ENCODE data around the gene COX6B2. TPM values are rescaled to one million over a fixed set of nuclear protein-coding genes. Genes with fewer than 3 reads are reported as not detected.

The COX6B2 gene
- total RNA-seq, 3 donors from 2014 or later = 0.73 to 1.3 TPM; not detected in 1

- peaks cover 0 to 5% of the 10 kb centered on the region in 2 donors for H3K27me3 ChIP-seq
- H3K4me3 ChIP-seq = no peak overlapping the region
- no peak overlapping the region for H3K27ac ChIP-seq
- intact Hi-C loops (cut with DNase I; ENCODE audit: low total_unique reads) = no loop called here
- TF ChIP-seq POLR2A (IDR thresholded peaks at IDR 0.05) (no peak), POLR2AphosphoS5 (IDR thresholded peaks at IDR 0.05) (no peak), CTCF (IDR thresholded peaks at IDR 0.05) (no peak)
- H3K9me3 ChIP-seq = no peaks in the 10 kb centered on the region
- H3K36me3 ChIP-seq = no peaks in the 10 kb centered on the region
- H3K4me1 ChIP-seq = no peaks in the 10 kb centered on the region
- no peak for DNase-seq (ENCODE audit: low spot score in 2 of 2)
Observed at GRCh38 chr19:55319785-55320184, 34.7 kb downstream of the COX6B2 start.

- no peak for TF ChIP-seq CTCF (IDR thresholded peaks at IDR 0.05)
- TF ChIP-seq POLR2AphosphoS5 (IDR thresholded peaks at IDR 0.05) = no peak
- TF ChIP-seq POLR2A (IDR thresholded peaks at IDR 0.05) = no peak
- H3K9me3 ChIP-seq = no peaks in the 10 kb centered on the region
- H3K27ac ChIP-seq = peak overlapping the region in 1 of 2 donors; percentile 19
- no peak overlapping the region for H3K4me3 ChIP-seq
- H3K27me3 ChIP-seq = peaks cover 0 to 5% of the 10 kb centered on the region in 2 donors
- intact Hi-C loops (cut with DNase I; ENCODE audit: low total_unique reads) = no loop called here
- H3K4me1 ChIP-seq = no peaks in the 10 kb centered on the region
- no peak for DNase-seq (ENCODE audit: low spot score in 2 of 2)
- H3K36me3 ChIP-seq = no peaks in the 10 kb centered on the region
Observed at GRCh38 chr19:55316646-55317045, 37.9 kb downstream of the COX6B2 start.

GRCh38 chr19:55315956-55316525 lies 38.5 kb downstream of the COX6B2 start:
- H3K27me3 ChIP-seq = peaks cover 0 to 2% of the 10 kb centered on the region in 2 donors
- H3K4me3 ChIP-seq = no peak overlapping the region
- no peaks in the 10 kb centered on the region for H3K36me3 ChIP-seq
- no peak for TF ChIP-seq CTCF (IDR thresholded peaks at IDR 0.05)
- TF ChIP-seq POLR2AphosphoS5 (IDR thresholded peaks at IDR 0.05) = no peak
- TF ChIP-seq POLR2A (IDR thresholded peaks at IDR 0.05) = no peak
- intact Hi-C loops (cut with DNase I; ENCODE audit: low total_unique reads) = no loop called here
- no peaks in the 10 kb centered on the region for H3K4me1 ChIP-seq
- peak overlapping the region in 1 of 2 donors; percentile 19 for H3K27ac ChIP-seq
- DNase-seq (ENCODE audit: low spot score in 2 of 2) = peak in 1 of 2 donors; percentile 81
- no peaks in the 10 kb centered on the region for H3K9me3 ChIP-seq

DNA sequence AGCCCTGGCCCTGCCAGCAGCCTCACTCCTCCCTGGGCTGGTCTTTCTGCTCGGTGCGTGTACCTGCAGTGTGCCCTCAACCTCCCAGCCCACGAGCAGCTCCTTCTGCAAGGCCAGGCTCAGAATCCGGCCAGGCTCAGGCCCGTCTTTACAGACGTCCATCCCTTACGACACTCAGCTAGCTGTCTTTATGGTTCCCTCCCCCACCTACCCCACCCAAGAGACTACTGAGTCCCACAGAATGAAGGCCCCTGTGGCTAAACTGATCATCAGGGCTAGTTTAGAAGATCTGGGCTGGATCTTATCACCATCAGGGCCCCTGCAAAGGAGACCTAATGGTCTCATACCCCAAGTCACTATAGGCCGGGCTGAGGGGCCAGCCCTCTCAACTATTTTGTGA lies 40.1 kb downstream of the COX6B2 start:
- Histone ChIP-seq H3K36me3 (no peaks in the 10 kb centered on the region), H3K4me1 (no peaks in the 10 kb centered on the region), H3K27ac (no peak overlapping the region), H3K4me3 (no peak overlapping the region), H3K9me3 (no peaks in the 10 kb centered on the region), H3K27me3 (no peaks in the 10 kb centered on the region)
- intact Hi-C loops (cut with DNase I; ENCODE audit: low total_unique reads) = no loop called here
- TF ChIP-seq POLR2AphosphoS5 (IDR thresholded peaks at IDR 0.05) = no peak
- no peak for TF ChIP-seq CTCF (IDR thresholded peaks at IDR 0.05)
- no peak for TF ChIP-seq POLR2A (IDR thresholded peaks at IDR 0.05)
- no peak for DNase-seq (ENCODE audit: low spot score in 2 of 2)

DNA sequence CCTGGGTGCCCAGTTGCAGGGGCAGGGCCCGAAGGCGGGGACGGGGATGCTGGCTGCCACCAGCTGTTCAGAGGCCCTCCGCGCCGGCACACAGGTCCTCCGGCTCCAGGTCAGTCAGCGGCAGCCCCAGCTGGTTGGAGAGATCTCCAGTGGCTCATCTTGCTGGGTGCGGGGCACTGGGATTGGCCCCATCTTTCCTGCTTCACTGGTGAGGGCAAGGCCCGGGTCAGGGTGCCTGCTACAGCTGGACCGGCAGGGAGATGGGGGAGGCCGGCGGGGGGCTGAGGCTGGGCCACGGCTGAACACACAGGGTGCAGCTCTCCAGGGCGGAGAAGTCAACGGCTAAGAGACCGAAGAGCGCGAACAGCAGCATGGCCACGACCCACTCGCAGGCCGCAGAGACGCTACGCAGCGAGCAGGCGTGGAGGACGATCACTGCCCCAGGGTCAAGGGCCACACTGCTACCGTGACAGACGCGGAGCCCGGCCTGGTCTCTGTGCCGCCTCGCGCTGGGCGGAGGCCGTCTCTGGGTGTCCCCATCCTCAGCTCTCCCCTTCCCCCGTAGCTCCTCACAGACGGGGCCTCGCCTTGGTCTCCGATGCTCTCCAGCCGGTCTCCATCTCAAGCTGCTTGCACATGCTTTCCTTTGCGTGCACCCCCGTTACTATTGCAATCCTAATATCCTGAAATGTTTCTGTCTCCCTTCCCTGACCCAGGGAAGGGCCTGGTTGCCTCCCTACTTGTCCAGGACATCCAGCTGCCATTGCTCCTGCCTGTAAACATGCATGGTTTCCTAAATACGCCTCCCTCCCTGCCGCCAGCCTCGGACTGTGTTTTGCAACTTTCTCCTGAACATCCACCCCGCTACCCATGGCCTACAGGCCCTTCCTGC lies 41.7 kb downstream of the COX6B2 start:
- DNase-seq (ENCODE audit: low spot score in 2 of 2) = no peak
- Histone ChIP-seq H3K4me1 (no peaks in the 10 kb centered on the region), H3K36me3 (no peaks in the 10 kb centered on the region), H3K27me3 (no peaks in the 10 kb centered on the region), H3K4me3 (no peak overlapping the region), H3K27ac (no peak overlapping the region), H3K9me3 (no peaks in the 10 kb centered on the region)
- intact Hi-C loops (cut with DNase I; ENCODE audit: low total_unique reads) = no loop called here
- TF ChIP-seq POLR2A (IDR thresholded peaks at IDR 0.05) = no peak
- TF ChIP-seq POLR2AphosphoS5 (IDR thresholded peaks at IDR 0.05) = no peak
- no peak for TF ChIP-seq CTCF (IDR thresholded peaks at IDR 0.05)
